MCF 10A (cell line): ENCODE measurements around the gene SECTM1. TPM values are rescaled to one million over a fixed set of nuclear protein-coding genes. Genes with fewer than 3 reads are reported as not detected.

ENCODE experiments used
- BruUV-seq: library from RNA; stranded (reverse); fragments of 400-500 nt; replicated peaks from 2 replicates; lab custom pipeline; 2021; lab: Mats Ljungman, UMichigan
- CTCF ChIA-PET: fragments of 300-600 bp; sonication (Branson Sonifier 250); formaldehyde crosslinking; extraction: SDS; loops from one replicate; lab custom pipeline; 2021; ENCODE audit warnings: antibody characterized with exemption, inconsistent platforms; lab: Yijun Ruan, JAX
- POLR2A ChIA-PET: fragments of 300-600, 350-650 bp; sonication (Branson Sonifier 250); formaldehyde crosslinking; extraction: SDS; loops from one replicate; lab custom pipeline; 2020; ENCODE audit warnings: antibody characterized with exemption, inconsistent platforms; lab: Yijun Ruan, JAX
- DNase-seq: peaks from one replicate; pipeline ENCODE4 v3.0.0-alpha.2; 2018; ENCODE audit not compliant: unreplicated experiment
- H3K27ac Mint-ChIP-seq: one replicate; pipeline ENCODE4 v1.8.0; 2022; ENCODE audit warnings: mild to moderate bottlenecking, low read depth, mixed read lengths; ENCODE audit not compliant: unreplicated experiment
- H3K27me3 Mint-ChIP-seq: one replicate; pipeline ENCODE4 v1.8.0; 2022; ENCODE audit warnings: mixed read lengths; ENCODE audit not compliant: insufficient read depth, unreplicated experiment
- H3K36me3 Mint-ChIP-seq: one replicate; pipeline ENCODE4 v1.8.0; 2022; ENCODE audit warnings: mild to moderate bottlenecking, moderate library complexity, mixed read lengths; ENCODE audit not compliant: insufficient read depth, unreplicated experiment
- H3K4me1 Mint-ChIP-seq: one replicate; pipeline ENCODE4 v1.8.0; 2022; ENCODE audit warnings: mixed read lengths; ENCODE audit not compliant: insufficient read depth, unreplicated experiment
- H3K4me3 Mint-ChIP-seq: one replicate; pipeline ENCODE4 v1.8.0; 2022; ENCODE audit warnings: mild to moderate bottlenecking, moderate library complexity, mixed read lengths; ENCODE audit not compliant: unreplicated experiment
- H3K9me3 Mint-ChIP-seq: one replicate; pipeline ENCODE4 v1.8.0; 2022; ENCODE audit warnings: mixed read lengths; ENCODE audit not compliant: unreplicated experiment
- CTCF ChIP-seq: fragments of 200-600 bp; IDR thresholded peaks from one replicate; pipeline ENCODE4 v1.8.0; 2022; ENCODE audit warnings: antibody characterized with exemption, mild to moderate bottlenecking; ENCODE audit not compliant: unreplicated experiment
- intact Hi-C: fragments of 100-400 bp; cut with micrococcal nuclease; formaldehyde crosslinking; loops from 2 replicates; pipeline ENCODE4 v1.14.1; 2022
- total RNA-seq: library from RNA; stranded (reverse); gene quantifications from 2 replicates; pipeline ENCODE4 v1.2.3, GENCODE V29; 2022

Gene SECTM1
- total RNA-seq, 1 experiment from 2014 or later = 13.4 TPM

- no peak for TF ChIP-seq CTCF
- intact Hi-C loops = no loop called here
- DNase-seq = no peak
- Mint-ChIP-seq H3K4me1 (peaks cover 12% of the 10 kb centered on the region), H3K27me3 (no peaks in the 10 kb centered on the region), H3K4me3 (peak overlapping the region; percentile 77), H3K36me3 (peaks cover 42% of the 10 kb centered on the region), H3K27ac (no peak overlapping the region), H3K9me3 (no peaks in the 10 kb centered on the region)
- POLR2A ChIA-PET = interaction anchor here (0.7 to 2.3 kb wide), 11 partner anchors 9 to 221 kb away, joined by 3 to 38 read pairs (median 6); no protein-coding TSS in a partner anchor
- TSS peak; percentile 25 for BruUV-seq
- CTCF ChIA-PET = no interaction called here
These were observed 59.2 kb downstream of the SECTM1 start for GRCh38 chr17:82274134-82275020.

- Mint-ChIP-seq H3K9me3 (no peaks in the 10 kb centered on the region), H3K36me3 (peaks cover 47% of the 10 kb centered on the region), H3K27me3 (no peaks in the 10 kb centered on the region), H3K4me3 (peak within 1 kb of the TSS; percentile 77), H3K4me1 (peaks cover 16% of the 10 kb centered on the region), H3K27ac (peak within 1 kb of the TSS; percentile 100)
- no peak for TF ChIP-seq CTCF
- BruUV-seq = no TSS peak
- intact Hi-C loops = no loop called here
- ChIA-PET CTCF (no interaction called here), POLR2A (interaction anchor here (0.6 to 2.3 kb wide), 19 partner anchors 9 to 222 kb away, joined by 3 to 38 read pairs (median 4); partner anchors contain the start of gene SECTM1)
- DNase-seq = peak; percentile 88
These were observed 60.0 kb downstream of the SECTM1 start, which contains the start of gene CSNK1D for GRCh38 chr17:82273327-82274133. CSNK1D (minus strand) TSS chr17:82273700; CDS start chr17:82273381, 319 bp downstream.

- no peak for DNase-seq
- TF ChIP-seq CTCF = no peak
- Mint-ChIP-seq H3K27me3 (no peaks in the 10 kb centered on the region), H3K27ac (peak overlapping the region; percentile 100), H3K4me1 (peaks cover 23% of the 10 kb centered on the region), H3K4me3 (peak overlapping the region; percentile 77), H3K36me3 (peaks cover 55% of the 10 kb centered on the region), H3K9me3 (no peaks in the 10 kb centered on the region)
- intact Hi-C loops = no loop called here
- CTCF ChIA-PET = no interaction called here
- POLR2A ChIA-PET = interaction anchor here (0.6 to 2.3 kb wide), 17 partner anchors 10 to 223 kb away, joined by 3 to 38 read pairs (median 4); partner anchors contain the start of gene SECTM1
- no TSS peak for BruUV-seq
These were observed 60.9 kb downstream of the SECTM1 start for GRCh38 chr17:82272495-82273326.
